H1 (cell line): Measurements from ENCODE around the gene RAET1E.

Experiments used
- BRCA1 ChIP-seq: IDR thresholded peaks from 2 replicates; pipeline ENCODE4 v1.6.1; 2012; ENCODE audit warnings: low read depth, low read length, improper control_type of control experiment
- EP300 ChIP-seq, 2 experiments: IDR thresholded peaks; 1 replicate in 1 of 2; 2 replicates in 1 of 2; pipeline ENCODE4 v1.6.1; 2011 to 2012; ENCODE audit warnings: low read depth in 2 of 2, low read length in 2 of 2, mild to moderate bottlenecking in 2 of 2, borderline replicate concordance in 1 of 2, inconsistent platforms in 1 of 2, moderate library complexity in 1 of 2
- TF ChIP-seq, protein P1 (sequence below): IDR thresholded peaks from 2 replicates; pipeline ENCODE4 v1.6.1; 2012; ENCODE audit warnings: inconsistent platforms

DNA sequence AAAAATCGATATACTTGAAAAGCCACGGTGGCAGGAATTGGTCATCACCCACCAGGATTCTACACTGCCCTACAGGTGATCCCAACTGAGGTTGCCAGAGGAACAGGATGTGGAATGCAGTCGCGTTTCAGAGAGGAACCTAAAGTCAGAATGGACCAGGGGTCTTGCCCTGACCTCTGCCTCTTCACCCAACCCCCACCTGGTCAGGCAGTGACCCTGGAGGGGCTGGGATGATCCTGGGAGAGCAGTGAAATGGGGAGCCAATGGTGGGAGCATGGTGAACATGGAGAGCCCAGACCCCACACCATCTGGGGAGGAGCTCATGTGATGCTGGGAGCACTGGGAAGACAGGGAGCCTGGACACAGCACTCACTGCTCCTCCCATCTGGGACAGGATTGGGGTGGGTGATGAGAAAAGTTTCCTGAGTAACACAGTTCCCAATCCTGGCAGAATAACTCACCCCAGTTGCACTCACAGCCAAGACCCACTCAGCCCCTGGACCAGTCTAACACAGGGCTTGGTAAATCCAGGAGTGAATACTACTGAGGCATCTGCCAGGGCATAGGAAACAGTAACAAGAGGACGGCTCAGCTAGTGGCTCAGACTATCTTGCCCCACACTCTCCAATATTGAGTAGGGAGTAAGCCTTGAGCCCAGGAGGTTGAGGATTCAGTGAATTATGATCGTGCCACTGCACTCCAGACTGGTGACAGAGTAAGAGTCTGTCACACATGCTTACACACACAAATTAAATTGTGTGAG, 42.2 kb upstream of the RAET1E start:
- TF ChIP-seq, protein P1, sequence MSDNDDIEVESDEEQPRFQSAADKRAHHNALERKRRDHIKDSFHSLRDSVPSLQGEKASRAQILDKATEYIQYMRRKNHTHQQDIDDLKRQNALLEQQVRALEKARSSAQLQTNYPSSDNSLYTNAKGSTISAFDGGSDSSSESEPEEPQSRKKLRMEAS, result no peak
- TF ChIP-seq BRCA1 (no peak), EP300 (IDR thresholded peaks at IDR 0.05; ENCODE audit: borderline replicate concordance in 1 of 2, low read depth in 2 of 2, low read length in 2 of 2) (no peak)
